ENCODE results near the gene MGAT4B.

The MGAT4B gene

GRCh38 chr5:179774442-179774841, 32.2 kb downstream of the MGAT4B start:
- Histone ChIP-seq H3K9me3 (no peaks in the 10 kb centered on the region), H3K27me3 (no peaks in the 10 kb centered on the region), H3K36me3 (peaks cover 71 to 98% (median 89%) of the 10 kb centered on the region in 3 donors), H3K4me3 (no peak overlapping the region), H3K27ac (no peak overlapping the region), H3K4me1 (no peaks in the 10 kb centered on the region)
- intact Hi-C loops (cut with DNase I; ENCODE audit: low total_unique reads), result no loop called here
- no peak for DNase-seq
- TF ChIP-seq, protein P1, sequence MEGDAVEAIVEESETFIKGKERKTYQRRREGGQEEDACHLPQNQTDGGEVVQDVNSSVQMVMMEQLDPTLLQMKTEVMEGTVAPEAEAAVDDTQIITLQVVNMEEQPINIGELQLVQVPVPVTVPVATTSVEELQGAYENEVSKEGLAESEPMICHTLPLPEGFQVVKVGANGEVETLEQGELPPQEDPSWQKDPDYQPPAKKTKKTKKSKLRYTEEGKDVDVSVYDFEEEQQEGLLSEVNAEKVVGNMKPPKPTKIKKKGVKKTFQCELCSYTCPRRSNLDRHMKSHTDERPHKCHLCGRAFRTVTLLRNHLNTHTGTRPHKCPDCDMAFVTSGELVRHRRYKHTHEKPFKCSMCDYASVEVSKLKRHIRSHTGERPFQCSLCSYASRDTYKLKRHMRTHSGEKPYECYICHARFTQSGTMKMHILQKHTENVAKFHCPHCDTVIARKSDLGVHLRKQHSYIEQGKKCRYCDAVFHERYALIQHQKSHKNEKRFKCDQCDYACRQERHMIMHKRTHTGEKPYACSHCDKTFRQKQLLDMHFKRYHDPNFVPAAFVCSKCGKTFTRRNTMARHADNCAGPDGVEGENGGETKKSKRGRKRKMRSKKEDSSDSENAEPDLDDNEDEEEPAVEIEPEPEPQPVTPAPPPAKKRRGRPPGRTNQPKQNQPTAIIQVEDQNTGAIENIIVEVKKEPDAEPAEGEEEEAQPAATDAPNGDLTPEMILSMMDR (IDR thresholded peaks at IDR 0.05), result no peak

DNA sequence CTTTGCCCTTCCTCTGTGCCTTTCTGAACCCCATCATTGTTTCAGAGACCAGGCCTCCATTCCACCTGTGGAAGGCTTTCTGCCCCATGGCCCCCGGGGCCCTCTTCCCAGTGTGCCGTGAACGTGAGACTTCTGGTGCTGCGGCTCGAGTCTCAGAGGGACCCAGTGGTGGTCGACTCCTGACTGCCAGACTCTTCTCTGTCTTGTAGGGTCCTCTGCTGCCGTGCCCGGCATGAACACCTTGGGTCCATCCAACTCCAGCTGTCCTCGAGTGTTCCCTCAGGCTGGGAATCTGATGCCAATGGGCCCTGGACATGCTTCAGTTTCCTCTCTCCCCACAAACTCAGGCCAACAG, 33.0 kb downstream of the MGAT4B start:
- peaks cover 76 to 100% (median 91%) of the 10 kb centered on the region in 3 donors for H3K36me3 ChIP-seq

DNA sequence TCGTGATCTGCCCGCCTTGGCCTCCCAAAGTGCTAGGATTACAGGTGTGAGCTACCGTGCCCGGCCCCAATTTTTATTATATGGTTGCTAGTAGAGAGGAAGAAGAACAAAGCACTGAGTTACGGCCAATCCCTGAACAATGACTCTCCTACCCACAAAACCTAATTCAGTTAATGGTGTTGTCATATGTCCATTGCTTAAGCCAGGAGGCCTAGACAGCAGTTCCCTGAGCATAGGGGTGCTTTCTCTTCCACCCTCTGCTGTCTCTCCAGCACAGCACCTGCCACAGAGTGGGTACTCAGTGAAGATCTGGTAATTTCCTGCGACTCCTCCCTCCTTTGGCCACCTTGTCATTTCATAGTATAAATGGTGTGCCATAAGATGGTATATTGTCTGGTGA, 34.3 kb downstream of the MGAT4B start:
- Histone ChIP-seq H3K4me1 (peaks cover 0 to 2% (median under 1%) of the 10 kb centered on the region in 4 donors), H3K4me3 (no peak overlapping the region), H3K9me3 (no peaks in the 10 kb centered on the region), H3K27ac (no peak overlapping the region), H3K27me3 (no peaks in the 10 kb centered on the region), H3K36me3 (peaks cover 76 to 99% (median 81%) of the 10 kb centered on the region in 3 donors)
- TF ChIP-seq, protein P1 (IDR thresholded peaks at IDR 0.05), result no peak
- intact Hi-C loops (cut with DNase I; ENCODE audit: low total_unique reads), result no loop called here
- DNase-seq, result no peak

More for the DNA sequence above, 33.0 kb downstream of the MGAT4B start:
- no peak for DNase-seq
- TF ChIP-seq, protein P1 (IDR thresholded peaks at IDR 0.05), result no peak
- H3K9me3 ChIP-seq, result no peaks in the 10 kb centered on the region
- no peak overlapping the region for H3K27ac ChIP-seq
- H3K4me1 ChIP-seq, result peaks cover 0 to 2% (median 0%) of the 10 kb centered on the region in 4 donors
- H3K4me3 ChIP-seq, result no peak overlapping the region
- no peaks in the 10 kb centered on the region for H3K27me3 ChIP-seq
- intact Hi-C loops (cut with DNase I; ENCODE audit: low total_unique reads), result no loop called here

DNA sequence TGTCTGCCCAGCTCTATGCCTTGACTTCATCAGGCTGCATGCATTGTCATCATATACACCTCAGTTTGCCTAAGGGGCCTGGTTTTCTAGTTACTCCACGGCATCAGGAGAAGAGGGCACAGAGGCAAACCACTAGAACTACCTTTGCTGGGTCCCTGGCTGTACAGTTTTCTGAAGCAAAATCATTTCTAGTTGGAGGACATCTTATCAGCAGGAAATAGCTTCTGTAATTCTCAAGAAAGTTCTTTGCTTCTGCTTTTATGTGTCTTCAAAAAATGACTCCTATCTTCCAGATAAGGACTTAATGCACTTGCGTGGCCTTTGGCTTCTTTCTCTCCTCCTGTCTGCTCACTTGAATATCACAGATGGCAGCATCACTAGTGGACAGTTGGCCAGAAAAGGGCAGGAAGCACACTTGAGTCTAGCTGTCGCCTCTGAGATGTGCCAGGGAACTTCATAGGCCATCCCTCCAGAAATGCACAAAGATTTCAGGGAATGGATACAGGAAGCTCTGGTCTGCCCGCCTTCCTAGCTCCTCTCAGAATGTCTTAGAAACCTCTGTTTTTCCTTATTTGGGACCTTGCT, 35.3 kb downstream of the MGAT4B start:
- H3K4me3 ChIP-seq, result no peak overlapping the region
- no peak for DNase-seq
- TF ChIP-seq, protein P1 (IDR thresholded peaks at IDR 0.05), result no peak
- peaks cover 74 to 98% (median 79%) of the 10 kb centered on the region in 3 donors for H3K36me3 ChIP-seq
- H3K9me3 ChIP-seq, result no peaks in the 10 kb centered on the region
- intact Hi-C loops (cut with DNase I; ENCODE audit: low total_unique reads), result no loop called here
- H3K27me3 ChIP-seq, result no peaks in the 10 kb centered on the region
- H3K27ac ChIP-seq, result no peak overlapping the region
- peaks cover 0 to 10% (median 6%) of the 10 kb centered on the region in 4 donors for H3K4me1 ChIP-seq

DNA sequence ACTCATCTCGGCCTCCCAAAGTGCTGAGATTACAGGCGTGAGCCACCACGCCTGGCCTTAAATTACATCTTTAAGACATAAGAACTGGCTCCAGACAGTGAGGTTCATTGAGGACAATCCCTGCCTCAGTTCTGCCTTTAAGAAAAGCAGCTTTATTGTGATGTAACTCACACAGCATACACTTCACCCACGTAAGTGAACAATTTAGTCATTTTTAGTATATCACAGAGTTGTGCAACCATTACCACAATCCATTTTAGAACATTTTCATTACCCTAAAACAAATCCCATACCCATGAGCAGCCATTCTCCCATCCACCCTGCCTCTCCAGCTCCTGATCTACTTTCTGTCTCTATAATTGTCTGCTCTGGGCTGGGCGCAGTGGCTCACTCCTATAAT, 36.9 kb downstream of the MGAT4B start:
- TF ChIP-seq, protein P1 (IDR thresholded peaks at IDR 0.05), result no peak
- Histone ChIP-seq H3K36me3 (peaks cover 64 to 93% (median 74%) of the 10 kb centered on the region in 3 donors), H3K4me1 (peaks cover 0 to 26% (median 22%) of the 10 kb centered on the region in 4 donors), H3K9me3 (no peaks in the 10 kb centered on the region), H3K27me3 (no peaks in the 10 kb centered on the region), H3K27ac (no peak overlapping the region), H3K4me3 (no peak overlapping the region)
- DNase-seq, result no peak
- intact Hi-C loops (cut with DNase I; ENCODE audit: low total_unique reads), result no loop called here
